SK-N-SH (cell line): ENCODE results near the gene PACSIN3. TPM values are rescaled to one million over a fixed set of nuclear protein-coding genes. Genes with fewer than 3 reads are reported as not detected.

Experiments used
- CTCF ChIA-PET: fragments of 300-600, 350-600 bp; formaldehyde crosslinking; extraction: SDS; loops from one replicate; lab custom pipeline; 2021; lab: Yijun Ruan, JAX
- POLR2A ChIA-PET: fragments of 350-600 bp; sonication (Branson Sonifier 250); formaldehyde crosslinking; extraction: SDS; loops from one replicate; lab custom pipeline; 2020; ENCODE audit warnings: antibody characterized with exemption, inconsistent platforms; lab: Yijun Ruan, JAX
- DNase-seq: peaks from one replicate; pipeline ENCODE4 v3.0.0; 2012
- H2AFZ ChIP-seq: fragments of 200-600 bp; sonication (generic); 2 replicates; pipeline ENCODE4 v1.8.1; 2016; ENCODE audit warnings: antibody characterized with exemption, mild to moderate bottlenecking, low read depth
- H3F3A ChIP-seq: fragments of 200-600 bp; sonication (generic); replicated peaks from 2 replicates; pipeline ENCODE3; 2016; ENCODE audit warnings: antibody characterized with exemption, mild to moderate bottlenecking; ENCODE audit not compliant: insufficient read depth
- H3K27ac ChIP-seq, 2 experiments: fragments of 200-500 bp in 1 of 2; fragments of 200-600 bp in 1 of 2; sonication (Bioruptor generic) in 1 of 2; sonication (generic), shearing (Covaris generic) in 1 of 2; 2 replicates each; pipeline versions ENCODE4 v1.5.1 to v1.6.1; 2014 to 2016; ENCODE audit warnings: low read depth in 2 of 2, inconsistent platforms in 1 of 2, low read length in 1 of 2, mild to moderate bottlenecking in 1 of 2, mixed read lengths in 1 of 2
- H3K27me3 ChIP-seq: fragments of 200-600 bp; sonication (generic), shearing (Covaris generic); 2 replicates; pipeline ENCODE4 v1.6.1; 2016; ENCODE audit warnings: mixed run types; ENCODE audit not compliant: insufficient read depth
- H3K36me3 ChIP-seq, 2 experiments: fragments of 200-500 bp in 1 of 2; fragments of 200-600 bp in 1 of 2; sonication (Bioruptor generic) in 1 of 2; sonication (generic) in 1 of 2; replicated peaks in 1 of 2; 2 replicates each; pipeline versions ENCODE3 to v1.5.1; 2014 to 2016; ENCODE audit warnings: low read length in 1 of 2, mild to moderate bottlenecking in 1 of 2; ENCODE audit not compliant: insufficient read depth in 2 of 2, control insufficient read depth in 1 of 2
- H3K4me1 ChIP-seq, 2 experiments: fragments of 200-500 bp in 1 of 2; fragments of 200-600 bp in 1 of 2; sonication (Bioruptor generic) in 1 of 2; sonication (generic), shearing (Covaris generic) in 1 of 2; 2 replicates each; pipeline versions ENCODE4 v1.5.1 to v1.6.1; 2014 to 2016; ENCODE audit warnings: low read depth in 1 of 2, low read length in 1 of 2, mixed run types in 1 of 2; ENCODE audit not compliant: insufficient read depth in 2 of 2, control insufficient read depth in 1 of 2
- H3K4me2 ChIP-seq: fragments of 200-600 bp; sonication (generic), shearing (Covaris generic); 2 replicates; pipeline ENCODE4 v1.6.1; 2017; ENCODE audit warnings: mixed run types
- H3K4me3 ChIP-seq, 2 experiments: fragments of 200-500 bp in 1 of 2; fragments of 200-600 bp in 1 of 2; sonication (Bioruptor generic) in 1 of 2; sonication (generic), shearing (Covaris generic) in 1 of 2; 2 replicates each; pipeline versions ENCODE4 v1.5.1 to v1.8.1; 2014 to 2016; ENCODE audit warnings: low read depth in 2 of 2, inconsistent platforms in 1 of 2, low read length in 1 of 2, mild to moderate bottlenecking in 1 of 2, mixed read lengths in 1 of 2, moderate library complexity in 1 of 2
- H3K79me2 ChIP-seq: fragments of 200-600 bp; sonication (generic); 2 replicates; pipeline ENCODE4 v1.8.1; 2017; ENCODE audit warnings: mild to moderate bottlenecking; ENCODE audit not compliant: insufficient read depth
- H3K9ac ChIP-seq: fragments of 200-600 bp; sonication (generic); 2 replicates; pipeline ENCODE4 v1.6.1; 2017; ENCODE audit warnings: mixed run types
- H3K9me2 ChIP-seq: fragments of 200-600 bp; sonication (generic); 2 replicates; pipeline ENCODE4 v1.6.1; 2017; ENCODE audit warnings: mixed run types
- H3K9me3 ChIP-seq: fragments of 200-600 bp; sonication (generic); 2 replicates; pipeline ENCODE4 v1.6.1; 2017; ENCODE audit warnings: mixed run types, mild to moderate bottlenecking, moderate library complexity
- H4K20me1 ChIP-seq: fragments of 200-600 bp; sonication (generic); 2 replicates; pipeline ENCODE4 v1.6.1; 2017; ENCODE audit warnings: mild to moderate bottlenecking, mixed run types; ENCODE audit not compliant: insufficient read depth
- CHD2 ChIP-seq: fragments of 150-350 bp; IDR thresholded peaks from 2 replicates; pipeline ENCODE4 v1.6.1; 2018; ENCODE audit warnings: low read length; ENCODE audit not compliant: partially characterized antibody
- GABPA ChIP-seq: IDR thresholded peaks from 2 replicates; pipeline ENCODE4 v1.4.0; 2012; ENCODE audit warnings: low read depth, mild to moderate bottlenecking
- MXI1 ChIP-seq: IDR thresholded peaks from 2 replicates; pipeline ENCODE4 v1.6.1; 2012; ENCODE audit warnings: mild to moderate bottlenecking, low read depth, low read length, improper control_type of control experiment
- POLR2AphosphoS5 ChIP-seq: IDR thresholded peaks from 2 replicates; pipeline ENCODE4 v1.6.1; 2012; ENCODE audit warnings: low read depth, low read length
- RAD21 ChIP-seq: IDR thresholded peaks from 2 replicates; pipeline ENCODE4 v1.6.1; 2012; ENCODE audit warnings: mild to moderate bottlenecking, low read length
- RFX5 ChIP-seq: IDR thresholded peaks from 2 replicates; pipeline ENCODE4 v1.6.1; 2012; ENCODE audit warnings: mild to moderate bottlenecking, improper control_type of control experiment, low read length
- YY1 ChIP-seq: IDR thresholded peaks from 2 replicates; pipeline ENCODE4 v1.4.0; 2012; ENCODE audit warnings: low read depth, mild to moderate bottlenecking
- WGBS: methylation state at CpG from one replicate; pipeline ENCODE4 v1.1.6; 2017; ENCODE audit warnings: low lambda C conversion rate; 5-methylcytosine and 5-hydroxymethylcytosine counted together
- polyA plus RNA-seq, 3 experiments: library from polyadenylated mRNA; depleted of rRNA; stranded (reverse); fragments of >200 nt; gene quantifications; 2 replicates each; pipeline ENCODE4 v1.2.3, GENCODE V29; 2012
- TF ChIP-seq, protein P1 (sequence below): IDR thresholded peaks from 2 replicates; pipeline ENCODE4 v1.4.0; 2012; ENCODE audit warnings: low read depth
- TF ChIP-seq, protein P2 (sequence below): IDR thresholded peaks from 2 replicates; pipeline ENCODE4 v1.4.0; 2012; ENCODE audit warnings: low read depth, borderline replicate concordance

The PACSIN3 gene
- polyA plus RNA-seq, 1 of the 3 experiments (the other 2 are of a cell fraction) = 31.1 TPM

DNA sequence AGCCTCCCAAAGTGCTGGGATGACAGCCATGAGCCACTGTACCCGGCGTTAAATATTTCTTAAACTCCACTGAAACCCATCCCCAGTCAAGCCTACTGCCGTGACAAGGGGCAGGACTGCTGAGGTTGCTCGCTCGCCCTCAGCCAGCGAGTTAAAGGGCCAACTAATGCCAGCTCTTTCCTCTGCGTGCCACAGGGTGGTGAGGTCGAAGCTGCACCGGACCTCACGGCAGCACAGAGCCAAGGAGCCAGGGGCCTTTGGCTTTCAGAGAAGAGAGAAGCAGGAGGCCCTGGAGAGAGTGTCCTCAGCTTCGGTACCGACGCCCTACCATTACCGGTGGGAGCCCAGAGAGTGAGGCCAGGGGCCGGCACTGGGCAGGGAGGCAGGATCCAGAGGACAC, 22.3 kb downstream of the PACSIN3 start:
- Histone ChIP-seq H3K36me3 (peaks cover 25 to 45% of the 10 kb centered on the region in 2 experiments), H4K20me1 (peaks cover 8% of the 10 kb centered on the region; the same call in 1 of the 2 replicates), H3K9me3 (no peaks in the 10 kb centered on the region), H3K9ac (no peak overlapping the region), H3K4me3 (no peak overlapping the region), H3K27ac (no peak overlapping the region), H2AFZ (no peak overlapping the region), H3F3A (peaks cover 18% of the 10 kb centered on the region), H3K4me1 (no peaks in the 10 kb centered on the region; a peak in 1 of 4 replicates), H3K4me2 (no peak overlapping the region), H3K9me2 (no peaks in the 10 kb centered on the region), H3K27me3 (no peaks in the 10 kb centered on the region), H3K79me2 (no peaks in the 10 kb centered on the region)
- no peak for DNase-seq
- TF ChIP-seq CHD2 (no peak), MXI1 (no peak), RFX5 (no peak)
- ChIA-PET CTCF (interaction anchor here (2.5 to 4.4 kb wide), 4 partner anchors 8 to 191 kb away, joined by 9 to 48 read pairs (median 14); no protein-coding TSS in a partner anchor), POLR2A (no interaction called here)
- WGBS = 93% methylated on average over 15 of the region's 15 CpGs

DNA sequence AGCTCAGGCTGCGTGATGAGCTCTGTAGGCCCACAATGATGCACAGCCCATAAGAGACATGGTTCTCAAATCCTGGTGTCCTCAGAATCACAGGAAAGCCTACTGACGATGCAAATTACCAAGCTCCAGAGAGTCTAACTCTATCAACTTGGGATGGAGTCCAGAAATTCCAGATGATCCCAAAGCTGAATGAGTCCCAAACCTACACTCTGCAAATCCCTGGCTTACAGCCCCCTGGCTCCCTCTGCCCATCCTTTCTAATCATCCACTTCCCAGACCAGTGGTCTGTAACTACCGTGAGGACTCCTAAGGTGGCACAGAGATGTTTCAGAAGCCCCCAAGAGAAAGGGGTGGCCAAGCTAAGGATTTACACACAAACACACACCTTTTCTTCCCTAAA, 23.0 kb downstream of the PACSIN3 start:
- H3K4me1 ChIP-seq = no peaks in the 10 kb centered on the region; a peak in 1 of 4 replicates
- H3K36me3 ChIP-seq = peaks cover 20 to 45% of the 10 kb centered on the region in 2 experiments
- H3K27ac ChIP-seq = no peak overlapping the region
- WGBS = 86% methylated on average over 3 of the region's 3 CpGs
- H4K20me1 ChIP-seq = peaks cover 8% of the 10 kb centered on the region; the same call in 1 of the 2 replicates
- POLR2A ChIA-PET = interaction anchor here (0.6 kb wide), 1 partner anchor 69 kb away, joined by 3 read pairs; no protein-coding TSS in a partner anchor
- DNase-seq = no peak
- H3F3A ChIP-seq = peaks cover 18% of the 10 kb centered on the region
- CTCF ChIA-PET = interaction anchor here (1.1 to 4.4 kb wide), 10 partner anchors 9 to 524 kb away, joined by 3 to 48 read pairs (median 9); no protein-coding TSS in a partner anchor
- no peak overlapping the region for H3K4me2 ChIP-seq
- no peak overlapping the region for H3K9ac ChIP-seq
- H3K79me2 ChIP-seq = no peaks in the 10 kb centered on the region
- no peak overlapping the region for H3K4me3 ChIP-seq
- H2AFZ ChIP-seq = no peak overlapping the region
- no peaks in the 10 kb centered on the region for H3K9me3 ChIP-seq
- H3K27me3 ChIP-seq = no peaks in the 10 kb centered on the region
- H3K9me2 ChIP-seq = no peaks in the 10 kb centered on the region
- TF ChIP-seq, protein P1, sequence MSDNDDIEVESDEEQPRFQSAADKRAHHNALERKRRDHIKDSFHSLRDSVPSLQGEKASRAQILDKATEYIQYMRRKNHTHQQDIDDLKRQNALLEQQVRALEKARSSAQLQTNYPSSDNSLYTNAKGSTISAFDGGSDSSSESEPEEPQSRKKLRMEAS = no peak
- TF ChIP-seq YY1 = no peak
- TF ChIP-seq GABPA = no peak
- no peak for TF ChIP-seq RAD21
- TF ChIP-seq CHD2 = no peak
- TF ChIP-seq, protein P2, sequence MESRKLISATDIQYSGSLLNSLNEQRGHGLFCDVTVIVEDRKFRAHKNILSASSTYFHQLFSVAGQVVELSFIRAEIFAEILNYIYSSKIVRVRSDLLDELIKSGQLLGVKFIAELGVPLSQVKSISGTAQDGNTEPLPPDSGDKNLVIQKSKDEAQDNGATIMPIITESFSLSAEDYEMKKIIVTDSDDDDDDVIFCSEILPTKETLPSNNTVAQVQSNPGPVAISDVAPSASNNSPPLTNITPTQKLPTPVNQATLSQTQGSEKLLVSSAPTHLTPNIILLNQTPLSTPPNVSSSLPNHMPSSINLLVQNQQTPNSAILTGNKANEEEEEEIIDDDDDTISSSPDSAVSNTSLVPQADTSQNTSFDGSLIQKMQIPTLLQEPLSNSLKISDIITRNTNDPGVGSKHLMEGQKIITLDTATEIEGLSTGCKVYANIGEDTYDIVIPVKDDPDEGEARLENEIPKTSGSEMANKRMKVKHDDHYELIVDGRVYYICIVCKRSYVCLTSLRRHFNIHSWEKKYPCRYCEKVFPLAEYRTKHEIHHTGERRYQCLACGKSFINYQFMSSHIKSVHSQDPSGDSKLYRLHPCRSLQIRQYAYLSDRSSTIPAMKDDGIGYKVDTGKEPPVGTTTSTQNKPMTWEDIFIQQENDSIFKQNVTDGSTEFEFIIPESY = no peak
- peak; percentile 23; the same call in 1 of the 2 replicates for TF ChIP-seq POLR2AphosphoS5
- TF ChIP-seq, all 33 proteins: peak for 1
